Measurements from ENCODE around the gene KLF8. TPM values are rescaled to one million over a fixed set of nuclear protein-coding genes. Genes with fewer than 3 reads are reported as not detected.

The KLF8 gene
- total RNA-seq, 1 donor from 2014 or later, result 17.8 TPM

DNA sequence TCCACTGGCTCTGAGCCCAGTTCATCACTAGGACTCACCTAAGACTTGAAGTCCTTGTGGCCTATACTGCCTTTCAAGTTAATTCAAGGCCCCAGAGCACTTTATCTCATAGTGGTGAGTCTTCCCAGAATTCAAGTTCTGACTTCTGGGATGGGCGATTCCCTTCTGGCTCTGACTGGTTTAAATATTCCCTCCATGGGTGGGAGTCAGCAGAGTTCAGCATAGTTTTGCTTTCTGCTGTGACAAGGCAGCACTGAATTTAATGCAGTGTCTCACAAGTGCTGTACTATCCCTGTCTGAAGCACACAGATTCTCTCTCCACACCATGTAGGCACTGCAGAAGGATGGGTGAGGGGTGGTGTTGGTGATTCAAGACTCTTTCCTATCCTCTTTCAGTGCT is 46.5 kb downstream of the KLF8 start:
- ATAC-seq (ENCODE audit: low read depth) (no peak), DNase-seq (no peak)
- CTCF ChIA-PET, result no interaction called here
- H3K36me3 Mint-ChIP-seq (ENCODE audit: low read depth), result peaks cover 19% of the 10 kb centered on the region
- intact Hi-C loops (cut with micrococcal nuclease), result no loop called here
- no peak overlapping the region for H3K4me3 Mint-ChIP-seq
- POLR2A ChIA-PET, result no interaction called here
- no peak overlapping the region for H3K27ac Mint-ChIP-seq
- TF ChIP-seq, protein P1, sequence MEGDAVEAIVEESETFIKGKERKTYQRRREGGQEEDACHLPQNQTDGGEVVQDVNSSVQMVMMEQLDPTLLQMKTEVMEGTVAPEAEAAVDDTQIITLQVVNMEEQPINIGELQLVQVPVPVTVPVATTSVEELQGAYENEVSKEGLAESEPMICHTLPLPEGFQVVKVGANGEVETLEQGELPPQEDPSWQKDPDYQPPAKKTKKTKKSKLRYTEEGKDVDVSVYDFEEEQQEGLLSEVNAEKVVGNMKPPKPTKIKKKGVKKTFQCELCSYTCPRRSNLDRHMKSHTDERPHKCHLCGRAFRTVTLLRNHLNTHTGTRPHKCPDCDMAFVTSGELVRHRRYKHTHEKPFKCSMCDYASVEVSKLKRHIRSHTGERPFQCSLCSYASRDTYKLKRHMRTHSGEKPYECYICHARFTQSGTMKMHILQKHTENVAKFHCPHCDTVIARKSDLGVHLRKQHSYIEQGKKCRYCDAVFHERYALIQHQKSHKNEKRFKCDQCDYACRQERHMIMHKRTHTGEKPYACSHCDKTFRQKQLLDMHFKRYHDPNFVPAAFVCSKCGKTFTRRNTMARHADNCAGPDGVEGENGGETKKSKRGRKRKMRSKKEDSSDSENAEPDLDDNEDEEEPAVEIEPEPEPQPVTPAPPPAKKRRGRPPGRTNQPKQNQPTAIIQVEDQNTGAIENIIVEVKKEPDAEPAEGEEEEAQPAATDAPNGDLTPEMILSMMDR (IDR thresholded peaks at IDR 0.05), result no peak
- H3K4me1 Mint-ChIP-seq, result no peaks in the 10 kb centered on the region
- no peaks in the 10 kb centered on the region for H3K27me3 Mint-ChIP-seq
- H3K9me3 Mint-ChIP-seq, result no peaks in the 10 kb centered on the region

DNA sequence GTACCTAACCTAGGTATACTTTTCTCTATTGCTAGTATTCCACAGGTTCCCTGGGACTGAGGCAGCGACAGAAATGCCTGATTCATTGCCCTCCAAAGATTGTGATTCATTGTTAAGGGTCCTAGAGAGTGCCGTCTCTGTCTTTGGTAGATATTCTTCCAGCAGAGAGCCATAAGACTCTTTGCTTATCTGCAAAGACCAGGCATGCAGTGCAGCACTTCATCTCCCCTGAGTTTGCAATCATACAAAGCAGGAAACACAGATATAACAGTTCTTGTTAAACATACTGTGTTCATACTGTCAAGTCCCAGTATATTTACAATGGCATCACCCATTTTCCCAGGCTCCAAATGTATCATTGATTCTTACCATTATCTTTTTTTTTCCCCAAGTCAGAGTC is 47.7 kb downstream of the KLF8 start:
- Mint-ChIP-seq H3K36me3 (ENCODE audit: low read depth) (peaks cover 21% of the 10 kb centered on the region), H3K9me3 (no peaks in the 10 kb centered on the region), H3K27ac (no peak overlapping the region), H3K27me3 (no peaks in the 10 kb centered on the region), H3K4me3 (no peak overlapping the region), H3K4me1 (no peaks in the 10 kb centered on the region)
- intact Hi-C loops (cut with micrococcal nuclease), result no loop called here
- DNase-seq (no peak), ATAC-seq (ENCODE audit: low read depth) (no peak)
- POLR2A ChIA-PET, result no interaction called here
- CTCF ChIA-PET, result no interaction called here
- TF ChIP-seq, protein P1 (IDR thresholded peaks at IDR 0.05), result no peak

DNA sequence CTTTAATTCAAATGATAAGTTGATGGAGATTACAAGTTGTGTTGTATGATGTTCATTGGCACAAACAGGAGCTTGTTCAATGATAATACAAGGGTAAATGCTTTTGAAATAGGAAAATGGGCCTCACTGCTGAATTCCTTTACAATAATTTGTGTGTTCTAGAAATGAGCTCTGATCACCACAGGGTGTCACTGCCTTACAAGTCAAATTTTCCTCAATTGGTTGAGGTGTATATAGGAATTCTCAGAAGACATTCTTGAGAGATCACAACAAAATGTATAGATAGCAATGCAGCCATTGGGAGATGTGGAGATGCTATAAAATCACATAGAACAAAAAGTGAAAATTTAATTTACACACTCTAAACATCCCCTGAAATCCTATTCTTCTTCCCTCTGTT is 49.6 kb downstream of the KLF8 start:
- TF ChIP-seq, protein P1 (IDR thresholded peaks at IDR 0.05), result no peak
- no peak overlapping the region for H3K27ac Mint-ChIP-seq
- intact Hi-C loops (cut with micrococcal nuclease), result loop anchor here (2.0 kb wide), 1 partner anchor 447 kb away; the partner anchor contains the start of gene NBDY
- H3K9me3 Mint-ChIP-seq, result no peaks in the 10 kb centered on the region
- no peak overlapping the region for H3K4me3 Mint-ChIP-seq
- POLR2A ChIA-PET, result no interaction called here
- CTCF ChIA-PET, result interaction anchor here (0.7 to 2.9 kb wide), 4 partner anchors 446 to 697 kb away, joined by 3 to 18 read pairs (median 6); no protein-coding TSS in a partner anchor
- no peak for ATAC-seq (ENCODE audit: low read depth)
- H3K27me3 Mint-ChIP-seq, result no peaks in the 10 kb centered on the region
- H3K36me3 Mint-ChIP-seq (ENCODE audit: low read depth), result peaks cover 29% of the 10 kb centered on the region
- H3K4me1 Mint-ChIP-seq, result no peaks in the 10 kb centered on the region
- no peak for DNase-seq

DNA sequence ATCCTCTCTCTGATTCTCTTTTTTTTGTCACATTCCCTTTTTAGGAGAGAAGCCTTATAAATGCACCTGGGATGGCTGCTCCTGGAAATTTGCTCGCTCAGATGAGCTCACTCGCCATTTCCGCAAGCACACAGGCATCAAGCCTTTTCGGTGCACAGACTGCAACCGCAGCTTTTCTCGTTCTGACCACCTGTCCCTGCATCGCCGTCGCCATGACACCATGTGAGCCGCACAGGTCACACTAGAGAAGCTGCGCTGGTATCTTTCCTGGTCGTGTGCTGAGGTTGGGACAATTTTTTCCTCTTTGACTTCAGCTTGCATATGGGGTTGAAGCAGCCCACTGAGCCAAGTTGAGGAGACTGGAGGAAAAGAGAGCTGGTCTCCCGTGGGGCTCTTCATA is 52.1 kb downstream of the KLF8 start:
- H3K9me3 Mint-ChIP-seq, result no peaks in the 10 kb centered on the region
- ATAC-seq (ENCODE audit: low read depth) (no peak), DNase-seq (no peak)
- H3K36me3 Mint-ChIP-seq (ENCODE audit: low read depth), result peaks cover 42% of the 10 kb centered on the region
- no peaks in the 10 kb centered on the region for H3K4me1 Mint-ChIP-seq
- H3K27me3 Mint-ChIP-seq, result no peaks in the 10 kb centered on the region
- H3K4me3 Mint-ChIP-seq, result no peak overlapping the region
- TF ChIP-seq, protein P1 (IDR thresholded peaks at IDR 0.05), result no peak
- intact Hi-C loops (cut with micrococcal nuclease), result no loop called here
- ChIA-PET POLR2A (no interaction called here), CTCF (no interaction called here)
- no peak overlapping the region for H3K27ac Mint-ChIP-seq

DNA sequence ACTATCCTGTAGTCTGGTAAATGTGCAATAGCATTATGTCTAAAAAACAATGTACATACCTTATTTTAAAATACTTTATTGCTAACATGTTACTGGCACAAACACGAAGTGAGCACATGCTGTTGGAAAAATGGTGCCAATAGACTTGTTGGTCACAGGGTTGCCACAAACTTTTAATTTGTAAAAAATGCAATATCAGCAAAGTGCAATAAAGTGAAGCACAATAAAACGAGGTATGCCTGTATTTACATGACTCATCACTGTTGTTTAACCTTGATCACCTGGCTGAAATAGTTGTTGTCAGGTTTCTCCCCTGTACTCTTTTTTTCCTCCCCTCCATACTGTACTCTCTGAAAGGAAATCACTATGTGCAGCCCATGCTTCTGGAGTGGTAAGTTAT is 56.5 kb downstream of the KLF8 start:
- Mint-ChIP-seq H3K4me1 (no peaks in the 10 kb centered on the region), H3K4me3 (no peak overlapping the region), H3K36me3 (ENCODE audit: low read depth) (peaks cover 45% of the 10 kb centered on the region), H3K27ac (no peak overlapping the region), H3K9me3 (no peaks in the 10 kb centered on the region), H3K27me3 (no peaks in the 10 kb centered on the region)
- ATAC-seq (ENCODE audit: low read depth) (no peak), DNase-seq (no peak)
- CTCF ChIA-PET, result no interaction called here
- TF ChIP-seq, protein P1 (IDR thresholded peaks at IDR 0.05), result no peak
- POLR2A ChIA-PET, result no interaction called here
- intact Hi-C loops (cut with micrococcal nuclease), result no loop called here

All from activated B cell treated with CpG ODN at 0.5 μM for 24 hours (primary cell).